Head of caudate nucleus (tissue), 42 donors: ENCODE results near the gene RGS9BP.
"Not testable (repeated sequence)": the region's sequence is repeated elsewhere in the genome, so short reads cannot be mapped to it uniquely, and the experiment has no call there.

ENCODE experiments used
- DNase-seq, 42 donors: peaks; one replicate each; pipeline versions ENCODE4 v3.0.0 to v3.0.0-alpha.2; 2020 to 2021; ENCODE audit warnings: mixed read lengths in 7 of 42
- intact Hi-C: fragments of 100-400 bp; cut with DNase I; formaldehyde crosslinking; loops from one replicate; pipeline ENCODE4 v1.15.0; 2022

Gene RGS9BP, protein sequence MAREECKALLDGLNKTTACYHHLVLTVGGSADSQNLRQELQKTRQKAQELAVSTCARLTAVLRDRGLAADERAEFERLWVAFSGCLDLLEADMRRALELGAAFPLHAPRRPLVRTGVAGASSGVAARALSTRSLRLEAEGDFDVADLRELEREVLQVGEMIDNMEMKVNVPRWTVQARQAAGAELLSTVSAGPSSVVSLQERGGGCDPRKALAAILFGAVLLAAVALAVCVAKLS

GRCh38 chr19:32675720-32676185 is at the start of gene RGS9BP:
Gene RGS9BP (plus strand): TSS chr19:32675848. CDS start chr19:32676264, 416 bp downstream.
- intact Hi-C loops, result no loop called here
- DNase-seq, result peak; percentile 57 to 91 (median 79)

- DNase-seq, result no peak
- intact Hi-C loops, result no loop called here
Observed at GRCh38 chr19:32626969-32627368, 48.7 kb upstream of the RGS9BP start.

DNA sequence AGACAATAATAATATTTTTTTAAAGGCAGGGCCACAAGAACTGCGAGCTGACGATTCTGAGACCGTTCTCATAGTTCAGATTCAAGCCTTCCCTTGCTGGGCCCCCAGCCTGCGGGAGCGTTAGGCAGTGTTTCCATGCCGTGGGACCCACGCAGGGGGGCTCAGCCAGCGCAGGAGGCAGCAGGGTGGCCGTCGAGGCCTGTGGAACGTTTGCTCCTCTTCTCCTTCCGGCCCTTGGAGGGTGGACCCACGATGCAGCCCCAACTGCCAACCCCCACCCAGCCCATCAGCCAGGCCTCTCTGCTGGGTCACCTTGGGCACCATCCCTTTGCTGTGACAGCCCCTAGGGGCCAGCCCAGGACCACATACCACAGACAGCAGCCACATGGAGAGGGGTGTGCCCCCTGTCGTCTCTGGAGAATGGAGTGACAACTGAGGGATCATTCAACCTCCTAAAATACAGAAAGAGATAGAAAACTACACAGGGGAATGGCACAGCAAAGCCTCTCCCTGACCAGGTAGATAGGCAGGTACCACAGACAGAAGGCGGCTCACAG is 47.9 kb upstream of the RGS9BP start:
- intact Hi-C loops, result no loop called here
- no peak for DNase-seq

DNA sequence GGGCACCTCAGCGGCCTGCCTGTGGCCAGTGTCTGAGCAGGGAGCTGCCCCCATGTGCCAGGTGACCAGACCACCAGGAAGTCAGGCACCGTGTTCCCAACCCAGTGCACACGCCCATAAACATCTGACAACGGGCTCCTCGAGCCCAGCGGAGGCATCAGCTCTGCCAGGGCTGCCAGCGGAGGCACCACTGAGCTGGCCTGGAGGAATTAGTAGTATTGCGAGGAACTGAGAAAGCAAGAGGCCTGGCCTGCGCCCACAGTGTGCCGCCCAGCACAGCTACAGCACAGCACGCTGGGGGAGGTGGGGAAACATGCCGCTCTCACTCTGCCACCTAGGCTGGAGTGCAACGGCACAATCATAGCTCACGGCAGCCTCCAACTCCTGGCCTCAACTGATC is 45.3 kb upstream of the RGS9BP start:
- intact Hi-C loops, result no loop called here
- no peak for DNase-seq

GRCh38 chr19:32631381-32631780 is 44.3 kb upstream of the RGS9BP start:
- intact Hi-C loops, result no loop called here

GRCh38 chr19:32637480-32637879 is 38.2 kb upstream of the RGS9BP start:
- intact Hi-C loops, result no loop called here
- DNase-seq, result no peak

More at GRCh38 chr19:32631381-32631780, 44.3 kb upstream of the RGS9BP start:
- peak; percentile 12 to 85 (median 52) for DNase-seq

- DNase-seq, result no peak
- intact Hi-C loops, result no loop called here
Observed at GRCh38 chr19:32638625-32639024, 37.0 kb upstream of the RGS9BP start.

GRCh38 chr19:32642771-32643170 is 32.9 kb upstream of the RGS9BP start:
- DNase-seq, result no peak
- intact Hi-C loops, result no loop called here

DNA sequence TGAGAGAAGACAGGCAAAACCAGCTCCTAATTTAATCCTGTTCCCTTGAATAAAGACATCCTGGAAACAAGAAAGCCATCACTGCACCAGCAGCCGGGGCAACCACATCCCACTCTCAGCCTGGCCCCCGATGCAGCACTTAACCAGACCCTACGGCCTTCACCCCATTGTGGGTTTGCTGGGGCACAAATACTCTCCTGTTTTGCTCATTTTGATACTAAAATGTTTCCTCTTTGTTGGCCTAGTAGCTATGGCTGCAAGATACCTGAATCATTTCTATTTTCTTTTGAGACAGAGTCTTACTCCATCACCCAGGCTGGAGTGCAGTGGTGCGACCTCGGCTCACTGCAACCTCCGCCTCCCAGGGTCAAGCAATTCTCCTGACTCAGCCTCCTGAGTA is 29.1 kb upstream of the RGS9BP start:
- intact Hi-C loops, result no loop called here
- no peak for DNase-seq

DNA sequence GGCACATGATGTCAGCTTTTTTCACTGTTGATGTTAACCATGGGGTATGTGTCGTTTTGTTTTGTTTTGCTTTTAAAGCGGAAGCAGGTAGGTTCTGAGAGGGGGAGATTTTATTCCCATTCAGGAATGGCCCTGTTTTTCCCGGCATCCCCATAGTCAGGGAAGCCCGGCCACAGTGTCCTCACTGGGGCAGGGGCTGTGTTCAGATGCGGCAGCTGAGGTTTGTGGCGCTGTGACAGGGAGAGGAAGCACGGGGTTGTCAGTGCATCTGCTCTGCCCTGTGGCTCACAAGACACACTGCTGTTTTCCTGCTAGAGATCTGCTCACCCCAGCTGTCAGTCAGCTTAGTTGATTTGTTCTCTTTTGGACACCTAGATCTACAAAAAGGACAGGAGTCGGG is 28.3 kb upstream of the RGS9BP start:
- no peak for DNase-seq
- intact Hi-C loops, result no loop called here

DNA sequence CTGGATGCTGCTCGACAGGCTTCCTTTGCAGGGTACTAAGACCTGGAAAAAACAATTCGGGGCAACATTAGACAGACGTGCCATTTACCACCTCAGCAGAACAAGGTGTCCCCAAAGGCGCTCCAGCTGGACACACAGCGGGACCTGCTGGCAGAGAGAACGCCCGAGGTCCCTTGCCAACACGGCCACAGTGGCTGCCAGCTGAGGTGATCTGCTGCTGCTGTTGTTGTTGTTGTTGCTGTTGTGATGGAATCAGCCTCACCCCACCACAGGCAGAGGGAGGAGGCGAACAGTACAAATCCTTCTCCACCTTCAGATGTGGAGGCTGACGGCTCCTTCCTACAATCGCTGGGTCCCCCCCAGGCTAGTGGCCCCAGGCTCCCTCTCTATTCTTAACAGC is 25.9 kb upstream of the RGS9BP start:
- peak in 1 of 42 donors; percentile 18 for DNase-seq
- intact Hi-C loops, result no loop called here

GRCh38 chr19:32650671-32651070 is 25.0 kb upstream of the RGS9BP start:
- intact Hi-C loops, result no loop called here

GRCh38 chr19:32651729-32652140 is 23.9 kb upstream of the RGS9BP start:
- peak in 26 of 42 donors; percentile 13 to 76 (median 47) for DNase-seq

More at GRCh38 chr19:32650671-32651070, 25.0 kb upstream of the RGS9BP start:
- DNase-seq, result no peak

DNA sequence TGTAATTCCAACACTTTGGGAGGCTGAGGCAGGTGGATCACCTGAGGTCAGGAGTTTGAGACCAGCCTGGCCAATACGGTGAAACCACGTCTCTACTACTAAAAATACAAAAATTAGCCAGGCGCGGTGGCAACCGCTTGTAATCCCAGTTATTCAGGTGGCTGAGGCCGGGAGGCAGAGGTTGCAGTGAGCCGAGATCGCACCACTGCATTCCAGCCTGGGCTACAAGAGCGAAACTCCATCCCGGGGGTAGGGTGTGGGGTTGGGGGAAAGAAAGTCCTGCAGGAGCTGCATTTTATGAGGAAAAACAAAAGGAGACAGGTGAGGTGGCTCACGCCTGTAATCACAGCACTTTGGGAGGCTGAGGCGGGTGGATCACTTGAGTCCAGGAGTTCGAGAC is 23.3 kb upstream of the RGS9BP start:
- intact Hi-C loops, result not testable (repeated sequence)

More at GRCh38 chr19:32651729-32652140, 23.9 kb upstream of the RGS9BP start:
- intact Hi-C loops, result no loop called here

GRCh38 chr19:32652894-32653598 is 22.6 kb upstream of the RGS9BP start:
- DNase-seq, result peak in 37 of 42 donors; percentile 21 to 77 (median 54)
- intact Hi-C loops, result no loop called here

More for the DNA sequence above, 23.3 kb upstream of the RGS9BP start:
- DNase-seq, result not testable (repeated sequence)

GRCh38 chr19:32653599-32653915 is 22.1 kb upstream of the RGS9BP start:
- no peak for DNase-seq
- intact Hi-C loops, result no loop called here

GRCh38 chr19:32656379-32656778 is 19.3 kb upstream of the RGS9BP start:
- intact Hi-C loops, DNase-seq: not testable (repeated sequence)

DNA sequence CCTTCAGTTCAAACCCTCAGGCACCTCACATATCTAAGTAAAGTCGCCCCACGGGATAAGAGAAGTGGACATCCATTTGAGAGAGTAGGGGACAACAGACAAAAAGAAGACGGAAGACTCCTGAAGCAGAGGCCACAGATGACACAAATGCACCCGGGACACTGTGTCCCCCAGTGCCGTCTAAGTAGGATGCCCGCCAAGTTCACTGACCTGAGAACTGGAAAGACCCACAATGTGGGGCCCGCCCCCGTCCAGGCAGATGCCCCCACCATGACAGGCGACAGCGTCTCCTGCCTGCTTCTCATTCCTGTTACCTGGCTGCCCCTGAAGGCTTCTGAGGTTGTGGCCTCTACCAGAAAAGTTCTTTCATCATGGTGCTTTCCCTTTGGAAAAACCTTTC is 17.6 kb upstream of the RGS9BP start:
- DNase-seq, result no peak
- intact Hi-C loops, result no loop called here

DNA sequence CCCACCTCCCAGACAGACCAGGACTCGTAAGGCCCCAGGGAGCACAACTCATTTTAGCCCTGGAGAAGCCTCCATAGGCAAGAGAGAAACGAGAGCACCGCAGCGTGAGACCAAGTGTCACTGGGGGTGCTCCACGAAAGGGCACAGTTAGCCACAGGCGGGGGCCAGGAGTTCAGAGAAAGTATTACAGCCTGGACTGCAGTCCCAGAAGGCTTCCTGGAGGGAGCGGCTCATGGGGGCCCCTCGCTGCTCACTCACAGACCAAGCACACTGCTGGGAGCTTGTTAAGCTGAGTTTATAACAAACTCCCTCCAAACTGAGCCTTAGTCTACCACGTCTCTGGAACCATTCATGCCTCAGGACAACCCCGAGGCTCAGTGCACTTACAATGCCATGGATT is 17.1 kb upstream of the RGS9BP start:
- intact Hi-C loops, result no loop called here
- no peak for DNase-seq

DNA sequence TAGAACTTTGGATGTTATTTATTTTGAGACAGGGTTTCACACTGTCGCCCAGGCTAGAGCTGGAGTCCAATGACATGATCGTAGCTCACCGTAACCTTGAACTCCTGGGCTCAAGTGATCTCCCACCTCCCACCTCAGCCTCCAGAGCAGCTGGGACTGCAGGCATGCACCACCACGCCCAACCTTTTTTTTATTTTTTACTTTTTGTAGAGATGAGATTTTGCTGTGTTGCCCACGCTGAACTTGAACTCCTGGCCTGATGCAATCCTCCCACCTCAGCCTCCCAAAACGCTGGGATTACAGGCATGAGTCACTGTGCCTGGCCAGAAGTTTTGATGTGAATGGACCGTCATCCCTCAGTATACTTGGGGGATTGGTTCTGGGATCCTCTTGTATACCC is 14.3 kb upstream of the RGS9BP start:
- intact Hi-C loops, result no loop called here
- peak in 27 of 42 donors; percentile 3 to 74 (median 37) for DNase-seq
